SK-N-SH (cell line): Measurements from ENCODE around the gene UPB1. TPM values are rescaled to one million over a fixed set of nuclear protein-coding genes. Genes with fewer than 3 reads are reported as not detected.

Source experiments
- CTCF ChIA-PET: fragments of 300-600, 350-600 bp; formaldehyde crosslinking; extraction: SDS; loops from one replicate; lab custom pipeline; 2021; lab: Yijun Ruan, JAX
- POLR2A ChIA-PET: fragments of 350-600 bp; sonication (Branson Sonifier 250); formaldehyde crosslinking; extraction: SDS; loops from one replicate; lab custom pipeline; 2020; ENCODE audit warnings: antibody characterized with exemption, inconsistent platforms; lab: Yijun Ruan, JAX
- DNase-seq: peaks from one replicate; pipeline ENCODE4 v3.0.0; 2012
- H2AFZ ChIP-seq: fragments of 200-600 bp; sonication (generic); 2 replicates; pipeline ENCODE4 v1.8.1; 2016; ENCODE audit warnings: antibody characterized with exemption, mild to moderate bottlenecking, low read depth
- H3F3A ChIP-seq: fragments of 200-600 bp; sonication (generic); replicated peaks from 2 replicates; pipeline ENCODE3; 2016; ENCODE audit warnings: antibody characterized with exemption, mild to moderate bottlenecking; ENCODE audit not compliant: insufficient read depth
- H3K27ac ChIP-seq, 2 experiments: fragments of 200-500 bp in 1 of 2; fragments of 200-600 bp in 1 of 2; sonication (Bioruptor generic) in 1 of 2; sonication (generic), shearing (Covaris generic) in 1 of 2; 2 replicates each; pipeline versions ENCODE4 v1.5.1 to v1.6.1; 2014 to 2016; ENCODE audit warnings: low read depth in 2 of 2, inconsistent platforms in 1 of 2, low read length in 1 of 2, mild to moderate bottlenecking in 1 of 2, mixed read lengths in 1 of 2
- H3K27me3 ChIP-seq: fragments of 200-600 bp; sonication (generic), shearing (Covaris generic); 2 replicates; pipeline ENCODE4 v1.6.1; 2016; ENCODE audit warnings: mixed run types; ENCODE audit not compliant: insufficient read depth
- H3K36me3 ChIP-seq, 2 experiments: fragments of 200-500 bp in 1 of 2; fragments of 200-600 bp in 1 of 2; sonication (Bioruptor generic) in 1 of 2; sonication (generic) in 1 of 2; replicated peaks in 1 of 2; 2 replicates each; pipeline versions ENCODE3 to v1.5.1; 2014 to 2016; ENCODE audit warnings: low read length in 1 of 2, mild to moderate bottlenecking in 1 of 2; ENCODE audit not compliant: insufficient read depth in 2 of 2, control insufficient read depth in 1 of 2
- H3K4me1 ChIP-seq, 2 experiments: fragments of 200-500 bp in 1 of 2; fragments of 200-600 bp in 1 of 2; sonication (Bioruptor generic) in 1 of 2; sonication (generic), shearing (Covaris generic) in 1 of 2; 2 replicates each; pipeline versions ENCODE4 v1.5.1 to v1.6.1; 2014 to 2016; ENCODE audit warnings: low read depth in 1 of 2, low read length in 1 of 2, mixed run types in 1 of 2; ENCODE audit not compliant: insufficient read depth in 2 of 2, control insufficient read depth in 1 of 2
- H3K4me2 ChIP-seq: fragments of 200-600 bp; sonication (generic), shearing (Covaris generic); 2 replicates; pipeline ENCODE4 v1.6.1; 2017; ENCODE audit warnings: mixed run types
- H3K4me3 ChIP-seq, 2 experiments: fragments of 200-500 bp in 1 of 2; fragments of 200-600 bp in 1 of 2; sonication (Bioruptor generic) in 1 of 2; sonication (generic), shearing (Covaris generic) in 1 of 2; 2 replicates each; pipeline versions ENCODE4 v1.5.1 to v1.8.1; 2014 to 2016; ENCODE audit warnings: low read depth in 2 of 2, inconsistent platforms in 1 of 2, low read length in 1 of 2, mild to moderate bottlenecking in 1 of 2, mixed read lengths in 1 of 2, moderate library complexity in 1 of 2
- H3K79me2 ChIP-seq: fragments of 200-600 bp; sonication (generic); 2 replicates; pipeline ENCODE4 v1.8.1; 2017; ENCODE audit warnings: mild to moderate bottlenecking; ENCODE audit not compliant: insufficient read depth
- H3K9ac ChIP-seq: fragments of 200-600 bp; sonication (generic); 2 replicates; pipeline ENCODE4 v1.6.1; 2017; ENCODE audit warnings: mixed run types
- H3K9me2 ChIP-seq: fragments of 200-600 bp; sonication (generic); 2 replicates; pipeline ENCODE4 v1.6.1; 2017; ENCODE audit warnings: mixed run types
- H3K9me3 ChIP-seq: fragments of 200-600 bp; sonication (generic); 2 replicates; pipeline ENCODE4 v1.6.1; 2017; ENCODE audit warnings: mixed run types, mild to moderate bottlenecking, moderate library complexity
- H4K20me1 ChIP-seq: fragments of 200-600 bp; sonication (generic); 2 replicates; pipeline ENCODE4 v1.6.1; 2017; ENCODE audit warnings: mild to moderate bottlenecking, mixed run types; ENCODE audit not compliant: insufficient read depth
- CHD2 ChIP-seq: fragments of 150-350 bp; IDR thresholded peaks from 2 replicates; pipeline ENCODE4 v1.6.1; 2018; ENCODE audit warnings: low read length; ENCODE audit not compliant: partially characterized antibody
- ELF1 ChIP-seq: IDR thresholded peaks from 2 replicates; pipeline ENCODE4 v1.4.0; 2012
- EP300 ChIP-seq, 2 experiments: IDR thresholded peaks; 2 replicates each; pipeline versions ENCODE4 v1.4.0 to v1.6.1; 2012; ENCODE audit warnings: borderline replicate concordance in 1 of 2, low read depth in 1 of 2, low read length in 1 of 2
- EZH2phosphoT487 ChIP-seq: fragments of 200-600 bp; sonication (generic); IDR thresholded peaks from 2 replicates; pipeline ENCODE4 v1.6.1; 2017; ENCODE audit warnings: low read depth, mixed run types, mild to moderate bottlenecking, antibody characterized with exemption, moderate library complexity, borderline replicate concordance
- FOSL2 ChIP-seq: IDR thresholded peaks from 2 replicates; pipeline ENCODE4 v1.4.0; 2012; ENCODE audit warnings: low read depth, mild to moderate bottlenecking, moderate library complexity, borderline replicate concordance
- FOXJ3 ChIP-seq: sonication (generic); formaldehyde crosslinking; IDR thresholded peaks from 2 replicates; pipeline ENCODE4 v1.5.1; 2020; ENCODE audit warnings: mild to moderate bottlenecking, missing genetic modification reagents
- FOXM1 ChIP-seq: IDR thresholded peaks from 2 replicates; pipeline ENCODE4 v1.4.0; 2012; ENCODE audit warnings: low read depth, mild to moderate bottlenecking
- GATA2 ChIP-seq: sonication (generic); formaldehyde crosslinking; IDR thresholded peaks from 2 replicates; pipeline ENCODE4 v1.5.0; 2020; ENCODE audit warnings: mild to moderate bottlenecking, missing genetic modification reagents
- MXI1 ChIP-seq: IDR thresholded peaks from 2 replicates; pipeline ENCODE4 v1.6.1; 2012; ENCODE audit warnings: mild to moderate bottlenecking, low read depth, low read length, improper control_type of control experiment
- POLR2AphosphoS5 ChIP-seq: IDR thresholded peaks from 2 replicates; pipeline ENCODE4 v1.6.1; 2012; ENCODE audit warnings: low read depth, low read length
- RFX5 ChIP-seq: IDR thresholded peaks from 2 replicates; pipeline ENCODE4 v1.6.1; 2012; ENCODE audit warnings: mild to moderate bottlenecking, improper control_type of control experiment, low read length
- RXRA ChIP-seq: IDR thresholded peaks from 2 replicates; pipeline ENCODE4 v1.4.0; 2012; ENCODE audit warnings: low read depth, mild to moderate bottlenecking, borderline replicate concordance
- SMC3 ChIP-seq: IDR thresholded peaks from 2 replicates; pipeline ENCODE4 v1.6.1; 2012; ENCODE audit warnings: low read depth, low read length, improper control_type of control experiment
- USF1 ChIP-seq: IDR thresholded peaks from 2 replicates; pipeline ENCODE4 v1.4.0; 2012; ENCODE audit warnings: low read depth, borderline replicate concordance
- YY1 ChIP-seq: IDR thresholded peaks from 2 replicates; pipeline ENCODE4 v1.4.0; 2012; ENCODE audit warnings: low read depth, mild to moderate bottlenecking
- ZBTB33 ChIP-seq: IDR thresholded peaks from 2 replicates; pipeline ENCODE4 v1.4.0; 2012; ENCODE audit warnings: low read depth, borderline replicate concordance
- WGBS: methylation state at CpG from one replicate; pipeline ENCODE4 v1.1.6; 2017; ENCODE audit warnings: low lambda C conversion rate; 5-methylcytosine and 5-hydroxymethylcytosine counted together
- polyA plus RNA-seq, 3 experiments: library from polyadenylated mRNA; depleted of rRNA; stranded (reverse); fragments of >200 nt; gene quantifications; 2 replicates each; pipeline ENCODE4 v1.2.3, GENCODE V29; 2012
- TF ChIP-seq, protein P1 (sequence below): IDR thresholded peaks from 2 replicates; pipeline ENCODE4 v1.6.1; 2012; ENCODE audit warnings: mild to moderate bottlenecking, low read depth, low read length, moderate library complexity

UPB1 gene
- polyA plus RNA-seq, 1 of the 3 experiments (the other 2 are of a cell fraction), result 0.30 TPM

- Histone ChIP-seq H3K9me2 (no peaks in the 10 kb centered on the region), H3K27ac (no peak overlapping the region), H3K79me2 (no peaks in the 10 kb centered on the region), H3K4me2 (no peak overlapping the region), H3K9me3 (no peaks in the 10 kb centered on the region), H4K20me1 (no peaks in the 10 kb centered on the region), H3K4me1 (peaks cover 0 to 30% of the 10 kb centered on the region in 2 experiments; a peak in 1 of 4 replicates), H2AFZ (no peak overlapping the region), H3F3A (no peaks in the 10 kb centered on the region), H3K9ac (no peak overlapping the region), H3K36me3 (no peaks in the 10 kb centered on the region), H3K27me3 (no peaks in the 10 kb centered on the region)
- DNase-seq, result no peak
- ChIA-PET POLR2A (no interaction called here), CTCF (interaction anchor here (1.0 to 1.2 kb wide), 2 partner anchors 14 to 27 kb away, joined by 3 read pairs; no protein-coding TSS in a partner anchor)
- TF ChIP-seq, protein P1, sequence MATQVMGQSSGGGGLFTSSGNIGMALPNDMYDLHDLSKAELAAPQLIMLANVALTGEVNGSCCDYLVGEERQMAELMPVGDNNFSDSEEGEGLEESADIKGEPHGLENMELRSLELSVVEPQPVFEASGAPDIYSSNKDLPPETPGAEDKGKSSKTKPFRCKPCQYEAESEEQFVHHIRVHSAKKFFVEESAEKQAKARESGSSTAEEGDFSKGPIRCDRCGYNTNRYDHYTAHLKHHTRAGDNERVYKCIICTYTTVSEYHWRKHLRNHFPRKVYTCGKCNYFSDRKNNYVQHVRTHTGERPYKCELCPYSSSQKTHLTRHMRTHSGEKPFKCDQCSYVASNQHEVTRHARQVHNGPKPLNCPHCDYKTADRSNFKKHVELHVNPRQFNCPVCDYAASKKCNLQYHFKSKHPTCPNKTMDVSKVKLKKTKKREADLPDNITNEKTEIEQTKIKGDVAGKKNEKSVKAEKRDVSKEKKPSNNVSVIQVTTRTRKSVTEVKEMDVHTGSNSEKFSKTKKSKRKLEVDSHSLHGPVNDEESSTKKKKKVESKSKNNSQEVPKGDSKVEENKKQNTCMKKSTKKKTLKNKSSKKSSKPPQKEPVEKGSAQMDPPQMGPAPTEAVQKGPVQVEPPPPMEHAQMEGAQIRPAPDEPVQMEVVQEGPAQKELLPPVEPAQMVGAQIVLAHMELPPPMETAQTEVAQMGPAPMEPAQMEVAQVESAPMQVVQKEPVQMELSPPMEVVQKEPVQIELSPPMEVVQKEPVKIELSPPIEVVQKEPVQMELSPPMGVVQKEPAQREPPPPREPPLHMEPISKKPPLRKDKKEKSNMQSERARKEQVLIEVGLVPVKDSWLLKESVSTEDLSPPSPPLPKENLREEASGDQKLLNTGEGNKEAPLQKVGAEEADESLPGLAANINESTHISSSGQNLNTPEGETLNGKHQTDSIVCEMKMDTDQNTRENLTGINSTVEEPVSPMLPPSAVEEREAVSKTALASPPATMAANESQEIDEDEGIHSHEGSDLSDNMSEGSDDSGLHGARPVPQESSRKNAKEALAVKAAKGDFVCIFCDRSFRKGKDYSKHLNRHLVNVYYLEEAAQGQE, result no peak
- no peak for TF ChIP-seq CHD2
- TF ChIP-seq EP300 (IDR thresholded peaks at IDR 0.05; ENCODE audit: borderline replicate concordance in 1 of 2, low read depth in 1 of 2, low read length in 1 of 2), result no peak
- TF ChIP-seq USF1, result no peak
- TF ChIP-seq POLR2AphosphoS5, result no peak
- no peak for TF ChIP-seq RXRA
- TF ChIP-seq FOXM1, result no peak
- TF ChIP-seq SMC3, result no peak
- no peak for TF ChIP-seq YY1
- TF ChIP-seq EZH2phosphoT487, result no peak
- no peak for TF ChIP-seq FOSL2
- no peak for TF ChIP-seq GATA2 (CRISPR knock-in tag)
- TF ChIP-seq FOXJ3 (CRISPR knock-in tag), result no peak
- no peak for TF ChIP-seq ELF1
- TF ChIP-seq ZBTB33, result no peak
- no peak for TF ChIP-seq MXI1
- TF ChIP-seq RFX5, result no peak
- TF ChIP-seq, all 33 proteins: peak for 0
- H3K4me3 ChIP-seq, result no peak overlapping the region
- WGBS, result 77% methylated on average over 2 of the region's 2 CpGs
Observed at GRCh38 chr22:24497841-24498258, 2.7 kb downstream of the UPB1 start.
